Measurements from ENCODE around the gene SPATA25.

The SPATA25 gene

DNA sequence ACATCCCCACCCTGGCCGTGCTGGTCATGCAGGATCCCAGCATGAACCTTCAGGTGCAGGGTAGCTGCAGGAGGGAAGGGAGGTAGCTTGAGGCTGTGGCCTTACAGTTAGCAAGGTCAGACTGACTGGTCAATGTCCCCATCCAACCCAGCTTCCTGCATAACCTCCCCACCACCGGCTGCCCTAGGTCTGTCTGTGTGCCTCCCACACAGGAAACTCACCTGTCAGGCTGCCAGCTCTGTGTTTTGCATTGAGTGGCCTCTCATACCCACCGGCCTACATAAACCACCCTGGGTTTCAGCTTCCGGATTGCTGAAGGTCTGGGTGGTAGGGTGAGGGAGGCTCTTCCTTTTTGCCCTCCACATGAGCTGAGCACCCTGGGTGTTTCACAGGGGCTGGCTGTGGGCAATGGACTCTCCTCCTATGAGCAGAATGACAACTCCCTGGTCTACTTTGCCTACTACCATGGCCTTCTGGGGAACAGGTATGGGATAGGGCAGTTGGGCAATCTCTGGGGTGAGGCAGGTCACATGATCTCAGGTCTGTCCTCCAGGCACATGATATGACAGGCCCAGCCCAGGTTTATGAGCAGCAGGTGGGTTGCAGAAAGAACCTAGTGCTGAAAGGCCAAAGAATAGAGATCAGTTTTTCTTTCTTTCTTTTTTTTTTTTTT, 5.5 kb upstream of the SPATA25 start:
- TF ChIP-seq, protein P1, sequence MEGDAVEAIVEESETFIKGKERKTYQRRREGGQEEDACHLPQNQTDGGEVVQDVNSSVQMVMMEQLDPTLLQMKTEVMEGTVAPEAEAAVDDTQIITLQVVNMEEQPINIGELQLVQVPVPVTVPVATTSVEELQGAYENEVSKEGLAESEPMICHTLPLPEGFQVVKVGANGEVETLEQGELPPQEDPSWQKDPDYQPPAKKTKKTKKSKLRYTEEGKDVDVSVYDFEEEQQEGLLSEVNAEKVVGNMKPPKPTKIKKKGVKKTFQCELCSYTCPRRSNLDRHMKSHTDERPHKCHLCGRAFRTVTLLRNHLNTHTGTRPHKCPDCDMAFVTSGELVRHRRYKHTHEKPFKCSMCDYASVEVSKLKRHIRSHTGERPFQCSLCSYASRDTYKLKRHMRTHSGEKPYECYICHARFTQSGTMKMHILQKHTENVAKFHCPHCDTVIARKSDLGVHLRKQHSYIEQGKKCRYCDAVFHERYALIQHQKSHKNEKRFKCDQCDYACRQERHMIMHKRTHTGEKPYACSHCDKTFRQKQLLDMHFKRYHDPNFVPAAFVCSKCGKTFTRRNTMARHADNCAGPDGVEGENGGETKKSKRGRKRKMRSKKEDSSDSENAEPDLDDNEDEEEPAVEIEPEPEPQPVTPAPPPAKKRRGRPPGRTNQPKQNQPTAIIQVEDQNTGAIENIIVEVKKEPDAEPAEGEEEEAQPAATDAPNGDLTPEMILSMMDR (IDR thresholded peaks at IDR 0.05) = no peak

DNA sequence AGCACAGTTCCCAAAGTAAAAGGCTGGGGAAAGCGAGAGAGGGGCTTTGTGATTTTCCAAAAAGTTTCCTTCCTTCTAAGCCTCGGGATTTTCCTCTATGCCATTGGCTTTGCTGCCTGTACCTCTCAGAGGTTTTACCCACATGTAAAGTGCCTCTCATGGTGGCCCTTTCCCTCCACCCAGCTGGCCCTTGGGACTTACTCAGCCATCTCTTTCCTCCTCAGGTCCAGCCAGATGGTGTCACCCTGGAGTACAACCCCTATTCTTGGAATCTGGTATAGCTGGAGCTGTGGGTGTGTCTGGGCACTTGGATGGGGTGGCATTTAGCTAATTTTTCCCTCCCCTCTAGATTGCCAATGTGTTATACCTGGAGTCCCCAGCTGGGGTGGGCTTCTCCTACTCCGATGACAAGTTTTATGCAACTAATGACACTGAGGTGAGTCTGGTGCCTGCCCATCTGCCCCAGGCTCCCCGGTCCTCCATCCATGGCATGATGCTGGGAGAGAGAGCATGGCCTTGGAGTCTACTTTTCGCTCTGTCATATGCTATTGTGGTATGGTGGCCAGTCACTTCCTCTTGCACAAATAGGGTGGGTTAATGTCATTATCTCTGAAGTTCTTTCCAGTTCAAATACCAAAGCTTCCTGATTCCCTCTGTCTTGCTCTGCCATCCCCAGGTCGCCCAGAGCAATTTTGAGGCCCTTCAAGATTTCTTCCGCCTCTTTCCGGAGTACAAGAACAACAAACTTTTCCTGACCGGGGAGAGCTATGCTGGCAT, 4.8 kb upstream of the SPATA25 start:
- TF ChIP-seq, protein P1 (IDR thresholded peaks at IDR 0.05) = no peak

DNA sequence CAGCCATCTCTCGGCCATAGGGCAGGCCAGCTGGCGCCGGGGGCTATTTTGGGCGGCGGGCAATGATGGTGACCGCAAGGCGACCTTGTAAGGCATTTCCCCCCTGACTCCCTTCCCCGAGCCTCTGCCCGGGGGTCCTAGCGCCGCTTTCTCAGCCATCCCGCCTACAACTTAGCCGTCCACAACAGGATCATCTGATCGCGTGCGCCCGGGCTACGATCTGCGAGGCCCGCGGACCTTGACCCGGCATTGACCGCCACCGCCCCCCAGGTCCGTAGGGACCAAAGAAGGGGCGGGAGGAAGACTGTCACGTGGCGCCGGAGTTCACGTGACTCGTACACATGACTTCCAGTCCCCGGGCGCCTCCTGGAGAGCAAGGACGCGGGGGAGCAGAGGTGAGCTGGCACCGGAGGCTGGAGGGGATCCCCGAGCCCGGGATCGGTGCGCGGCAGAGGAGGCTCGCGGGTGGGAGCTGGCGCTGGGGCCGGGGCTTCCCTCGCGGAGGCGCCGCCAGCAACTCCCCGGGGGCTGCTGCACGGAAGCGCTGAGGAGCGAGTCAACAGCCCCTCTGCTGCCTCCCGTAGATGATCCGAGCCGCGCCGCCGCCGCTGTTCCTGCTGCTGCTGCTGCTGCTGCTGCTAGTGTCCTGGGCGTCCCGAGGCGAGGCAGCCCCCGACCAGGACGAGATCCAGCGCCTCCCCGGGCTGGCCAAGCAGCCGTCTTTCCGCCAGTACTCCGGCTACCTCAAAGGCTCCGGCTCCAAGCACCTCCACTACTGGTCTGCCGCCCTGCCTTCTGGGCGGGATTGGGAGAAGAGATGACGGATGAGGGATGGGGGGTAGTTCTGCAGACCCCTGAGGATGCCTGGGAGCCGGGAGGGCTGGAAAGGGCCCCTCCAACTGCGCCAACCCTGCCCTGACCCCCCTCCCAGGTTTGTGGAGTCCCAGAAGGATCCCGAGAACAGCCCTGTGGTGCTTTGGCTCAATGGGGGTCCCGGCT, 3.9 kb upstream of the SPATA25 start, which contains the start of the genes CTSA and NEURL2:
Gene CTSA (plus strand): TSS at position 351 of the 999 bp plus-strand sequence. CDS start 234 bp downstream, at position 585.
Gene NEURL2 (minus strand): TSS at position 224 of the 999 bp plus-strand sequence. CDS start 217 bp downstream, at position 7.
- TF ChIP-seq, protein P1 (IDR thresholded peaks at IDR 0.05) = no peak

DNA sequence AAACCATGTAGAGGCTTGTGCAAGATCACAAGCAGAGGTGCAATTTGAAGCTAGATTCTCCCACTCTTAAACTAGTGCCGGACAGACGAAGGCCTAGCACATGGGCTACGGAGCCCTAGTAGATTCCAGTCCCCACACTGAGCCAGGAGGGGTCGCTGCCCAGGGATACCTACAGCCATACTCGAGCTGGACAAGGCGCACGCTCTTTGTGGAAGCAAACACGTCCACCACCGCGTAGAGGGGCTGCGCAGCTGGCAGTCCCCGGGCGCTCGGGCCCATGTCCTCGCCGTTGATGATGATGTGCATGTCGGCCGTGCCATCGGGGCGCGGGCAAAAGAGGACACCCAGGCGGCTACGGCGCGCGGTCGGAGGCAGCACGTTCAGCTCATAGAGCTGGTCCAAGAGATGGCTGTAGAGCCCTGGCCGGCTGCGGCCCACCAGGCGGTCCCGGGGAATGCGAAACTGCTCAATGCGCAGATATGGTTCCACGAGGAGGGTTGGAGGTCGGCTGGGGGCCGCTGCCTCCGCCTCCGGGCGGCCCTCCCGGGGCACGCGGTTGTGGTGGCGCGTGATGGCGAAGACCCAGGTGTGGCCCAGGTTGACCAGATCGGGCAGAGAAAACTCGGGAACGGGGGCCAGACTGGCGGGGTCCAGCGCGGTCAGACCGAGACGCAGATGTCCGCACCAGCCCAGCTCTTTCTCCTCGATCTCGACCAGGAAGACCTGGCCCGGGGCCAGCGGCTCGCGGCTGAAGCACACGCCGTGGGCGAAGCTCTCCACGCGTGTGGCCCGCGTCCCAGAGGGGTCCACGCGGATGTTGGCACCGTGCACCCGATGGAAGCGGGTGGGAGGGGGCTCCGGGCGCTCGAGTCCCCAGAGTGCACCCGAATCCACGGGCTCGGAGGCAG, 2.9 kb upstream of the SPATA25 start:
- TF ChIP-seq, protein P1 (IDR thresholded peaks at IDR 0.05) = no peak

DNA sequence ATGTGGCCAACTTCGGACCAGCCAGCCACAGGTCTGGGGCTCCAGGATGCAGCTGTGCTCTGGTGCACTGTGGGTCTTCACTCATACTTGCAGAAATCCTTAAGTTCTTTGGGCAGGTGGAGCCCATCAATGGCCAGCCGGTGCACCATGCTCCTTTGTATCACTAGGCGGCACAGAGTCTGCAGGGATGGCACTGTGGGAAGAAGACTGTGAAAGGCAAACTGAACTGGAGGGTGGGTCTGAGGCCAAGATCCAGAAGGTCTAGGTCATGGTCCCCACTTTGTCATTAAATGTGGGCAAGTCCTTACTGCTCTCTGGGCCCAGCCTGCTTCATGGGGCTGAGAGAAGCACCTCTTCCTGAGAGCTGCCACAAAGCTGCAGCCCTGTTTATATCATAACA, 1.3 kb upstream of the SPATA25 start:
- TF ChIP-seq, protein P1 (IDR thresholded peaks at IDR 0.05) = no peak

DNA sequence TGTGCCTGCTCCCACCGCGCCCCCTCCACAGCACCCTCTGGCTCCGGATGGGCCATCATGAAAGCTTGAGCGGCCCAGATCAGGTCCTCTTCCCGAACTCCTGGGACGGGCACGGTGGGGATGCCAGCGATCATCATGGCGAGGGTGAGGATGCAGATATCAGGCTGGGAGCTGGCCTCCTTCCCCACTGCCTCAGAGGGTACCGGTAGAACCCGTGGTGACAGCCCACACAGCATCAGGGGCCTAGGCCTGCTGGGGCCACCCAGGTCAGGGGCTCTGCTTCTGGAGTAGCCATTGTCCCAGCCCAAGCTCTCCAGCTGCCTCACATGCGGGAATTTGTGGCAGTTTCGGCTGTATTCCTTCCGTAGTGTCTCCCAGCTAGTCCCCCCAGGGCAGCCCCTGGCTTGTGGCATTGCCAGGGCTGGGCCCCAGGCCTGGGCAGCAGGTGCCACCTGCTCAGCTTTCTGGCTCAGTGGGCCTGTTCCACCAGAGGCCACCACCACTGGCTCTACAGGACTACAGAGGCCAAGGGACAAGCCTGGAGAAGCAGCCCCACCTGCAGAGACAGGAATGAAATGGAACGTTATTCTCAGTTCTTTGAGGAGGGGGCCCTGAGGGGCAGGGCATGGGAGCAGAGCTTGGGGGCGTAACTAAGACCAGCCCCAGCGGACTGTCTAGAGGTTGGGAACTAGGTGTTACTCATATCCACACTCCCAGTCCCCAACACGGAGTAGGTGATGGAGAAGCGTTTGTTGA, 654 bp downstream of the SPATA25 start:
- TF ChIP-seq, protein P1 (IDR thresholded peaks at IDR 0.05) = no peak
